Measurements from ENCODE around the gene PCNA.

PCNA gene

GRCh38 chr20:5149892-5150225 is 30.1 kb upstream of the PCNA start:
- H3K4me3 ChIP-seq (ENCODE audit: low read depth, low read length): no peak overlapping the region
- TF ChIP-seq CTCF (IDR thresholded peaks at IDR 0.05; ENCODE audit: borderline replicate concordance, insufficient read depth, low read depth, low read length): no peak

GRCh38 chr20:5148581-5148980 is 28.8 kb upstream of the PCNA start:
- no peak for TF ChIP-seq CTCF (IDR thresholded peaks at IDR 0.05; ENCODE audit: borderline replicate concordance, insufficient read depth, low read depth, low read length)
- H3K4me3 ChIP-seq (ENCODE audit: low read depth, low read length): no peak overlapping the region

- TF ChIP-seq CTCF (IDR thresholded peaks at IDR 0.05; ENCODE audit: borderline replicate concordance, insufficient read depth, low read depth, low read length): no peak
- no peak overlapping the region for H3K4me3 ChIP-seq (ENCODE audit: low read depth, low read length)
Observed at GRCh38 chr20:5146871-5147592, 27.3 kb upstream of the PCNA start.

- H3K4me3 ChIP-seq (ENCODE audit: low read depth, low read length): no peak overlapping the region
- no peak for TF ChIP-seq CTCF (IDR thresholded peaks at IDR 0.05; ENCODE audit: borderline replicate concordance, insufficient read depth, low read depth, low read length)
Observed at GRCh38 chr20:5146099-5146668, 26.4 kb upstream of the PCNA start.

- no peak overlapping the region for H3K4me3 ChIP-seq (ENCODE audit: low read depth, low read length)
- no peak for TF ChIP-seq CTCF (IDR thresholded peaks at IDR 0.05; ENCODE audit: borderline replicate concordance, insufficient read depth, low read depth, low read length)
Observed at GRCh38 chr20:5145365-5146098, 25.8 kb upstream of the PCNA start.

GRCh38 chr20:5143851-5144250 is 24.1 kb upstream of the PCNA start:
- no peak for TF ChIP-seq CTCF (IDR thresholded peaks at IDR 0.05; ENCODE audit: borderline replicate concordance, insufficient read depth, low read depth, low read length)
- H3K4me3 ChIP-seq (ENCODE audit: low read depth, low read length): no peak overlapping the region

GRCh38 chr20:5141615-5142014 is 21.9 kb upstream of the PCNA start:
- no peak for TF ChIP-seq CTCF (IDR thresholded peaks at IDR 0.05; ENCODE audit: borderline replicate concordance, insufficient read depth, low read depth, low read length)
- no peak overlapping the region for H3K4me3 ChIP-seq (ENCODE audit: low read depth, low read length)

All from GM12875 (cell line).